COLO829 (cell line): ENCODE measurements around the gene ELOVL6.
"Not testable (repeated sequence)": the region's sequence is repeated elsewhere in the genome, so short reads cannot be mapped to it uniquely, and the experiment has no call there.

Experiments used
- DNase-seq: peaks from one replicate; pipeline ENCODE4 v3.0.0; 2012; ENCODE audit warnings: low spot score

Gene ELOVL6

GRCh38 chr4:110074570-110074969, 123.8 kb downstream of the ELOVL6 start:
- no peak for DNase-seq

DNA sequence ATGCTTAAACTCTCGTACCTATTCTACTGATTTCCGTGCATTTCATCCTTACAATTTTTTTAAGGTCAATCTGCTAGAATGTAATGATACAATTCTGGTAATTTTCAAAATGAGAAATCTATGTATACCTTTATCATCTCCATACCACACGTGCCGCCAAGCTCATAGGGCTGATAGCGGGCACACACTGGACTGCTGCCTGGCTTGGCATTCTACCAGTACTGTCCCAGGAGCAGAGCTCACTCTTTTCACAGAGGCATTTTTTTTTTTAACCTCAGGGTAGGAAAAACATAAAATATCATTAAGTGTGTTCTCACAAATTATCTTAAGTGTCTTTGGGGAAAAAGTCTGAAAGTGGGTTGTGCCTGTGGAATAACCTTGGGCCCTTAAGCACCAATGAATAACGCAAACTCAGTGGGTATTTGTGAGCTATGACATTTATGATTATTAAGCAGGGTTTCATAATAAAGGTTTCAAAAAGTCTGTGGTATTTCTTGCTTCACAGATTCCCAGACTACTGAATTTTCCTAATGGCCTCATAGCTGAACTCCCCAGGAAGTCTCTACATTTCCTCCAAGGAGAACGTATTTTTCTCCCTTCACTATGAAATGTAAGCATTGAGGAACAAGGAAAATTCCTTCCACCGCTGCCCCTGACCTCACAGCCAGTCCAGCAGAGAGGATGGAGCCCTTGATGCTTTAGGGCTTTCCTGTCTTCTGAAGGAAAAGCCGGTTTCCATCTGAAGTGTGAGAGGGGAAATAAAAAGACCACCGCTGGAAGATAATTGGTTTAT, 125.2 kb downstream of the ELOVL6 start:
- DNase-seq = no peak

DNA sequence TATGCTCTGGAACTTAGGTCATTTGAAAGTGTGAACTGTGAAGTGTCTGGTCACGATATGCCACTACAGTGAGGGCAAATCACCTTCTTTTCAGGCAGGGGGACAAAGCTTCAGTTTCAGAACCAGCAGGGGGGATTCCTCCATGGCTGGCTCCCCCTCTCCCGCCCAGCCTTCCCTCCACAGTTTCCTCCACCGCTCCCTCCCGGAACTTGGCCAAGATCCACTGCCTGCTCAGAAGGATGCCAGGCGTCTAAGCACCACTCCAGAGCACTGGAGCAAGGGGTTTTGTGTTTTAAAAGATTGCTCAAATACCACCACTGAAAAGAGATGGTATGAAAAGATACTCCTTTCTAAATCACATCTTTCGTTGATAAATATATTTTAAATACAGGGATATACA, 126.9 kb downstream of the ELOVL6 start:
- DNase-seq = no peak

GRCh38 chr4:110068248-110068647, 130.2 kb downstream of the ELOVL6 start:
- DNase-seq = no peak

- no peak for DNase-seq
These were observed 133.5 kb downstream of the ELOVL6 start for GRCh38 chr4:110064934-110065333.

GRCh38 chr4:110064295-110064694, 134.1 kb downstream of the ELOVL6 start:
- no peak for DNase-seq

GRCh38 chr4:110062166-110062565, 136.2 kb downstream of the ELOVL6 start:
- no peak for DNase-seq

DNA sequence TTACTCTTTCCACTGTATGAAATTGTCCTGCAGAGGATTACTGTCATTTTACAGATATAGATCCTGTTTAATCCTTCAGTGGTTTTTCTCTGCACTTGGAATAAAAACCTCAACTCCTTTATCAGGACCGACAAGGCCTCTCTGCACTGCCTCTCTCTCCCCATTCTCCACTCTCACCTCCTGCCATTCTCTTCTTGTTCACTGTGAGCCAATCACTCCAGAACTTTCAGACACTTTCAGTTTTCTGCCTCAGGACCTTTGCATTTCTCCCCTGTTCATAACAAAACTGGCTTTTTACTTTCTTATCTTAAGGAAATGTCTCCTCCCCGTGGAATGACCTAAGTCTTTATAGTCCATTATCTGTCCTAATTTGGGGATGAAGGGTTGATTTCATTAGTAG, 137.3 kb downstream of the ELOVL6 start:
- no peak for DNase-seq

DNA sequence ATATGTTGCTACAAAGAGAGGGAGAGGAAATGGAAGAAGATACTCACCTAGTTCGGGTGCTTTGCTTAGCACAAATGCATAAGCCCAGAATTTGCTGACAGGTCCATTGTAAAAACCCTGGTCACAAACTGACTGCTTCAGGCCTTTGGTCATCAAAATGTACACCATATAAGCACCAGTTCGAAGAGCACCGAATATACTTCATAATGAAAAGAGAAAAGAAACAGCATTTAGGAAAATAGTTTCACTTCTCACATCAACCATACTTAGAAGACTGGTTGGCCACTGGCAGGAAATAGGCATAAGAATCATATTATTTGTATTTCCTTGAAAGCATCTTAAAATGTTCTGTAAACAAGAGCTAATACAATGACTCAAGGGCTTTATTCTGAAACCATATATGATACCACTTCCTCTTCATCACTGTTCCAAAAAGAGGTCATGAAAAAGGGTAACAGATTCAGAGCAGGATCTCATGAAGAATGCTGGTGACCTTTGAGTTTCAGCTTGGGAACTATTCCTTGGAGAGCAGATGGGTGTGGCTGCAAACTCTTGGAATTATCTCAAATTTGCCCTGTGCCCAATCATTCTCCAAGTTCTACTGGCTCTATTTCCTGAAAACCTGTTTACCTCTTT, 138.7 kb downstream of the ELOVL6 start:
- DNase-seq = no peak

- no peak for DNase-seq
These were observed 139.7 kb downstream of the ELOVL6 start for GRCh38 chr4:110058677-110059076.

- DNase-seq = no peak
These were observed 143.2 kb downstream of the ELOVL6 start for GRCh38 chr4:110055158-110055768.

GRCh38 chr4:110049951-110050925, 148.2 kb downstream of the ELOVL6 start:
- peak; percentile 35 for DNase-seq

GRCh38 chr4:110046588-110047049, 151.8 kb downstream of the ELOVL6 start:
- no peak for DNase-seq

DNA sequence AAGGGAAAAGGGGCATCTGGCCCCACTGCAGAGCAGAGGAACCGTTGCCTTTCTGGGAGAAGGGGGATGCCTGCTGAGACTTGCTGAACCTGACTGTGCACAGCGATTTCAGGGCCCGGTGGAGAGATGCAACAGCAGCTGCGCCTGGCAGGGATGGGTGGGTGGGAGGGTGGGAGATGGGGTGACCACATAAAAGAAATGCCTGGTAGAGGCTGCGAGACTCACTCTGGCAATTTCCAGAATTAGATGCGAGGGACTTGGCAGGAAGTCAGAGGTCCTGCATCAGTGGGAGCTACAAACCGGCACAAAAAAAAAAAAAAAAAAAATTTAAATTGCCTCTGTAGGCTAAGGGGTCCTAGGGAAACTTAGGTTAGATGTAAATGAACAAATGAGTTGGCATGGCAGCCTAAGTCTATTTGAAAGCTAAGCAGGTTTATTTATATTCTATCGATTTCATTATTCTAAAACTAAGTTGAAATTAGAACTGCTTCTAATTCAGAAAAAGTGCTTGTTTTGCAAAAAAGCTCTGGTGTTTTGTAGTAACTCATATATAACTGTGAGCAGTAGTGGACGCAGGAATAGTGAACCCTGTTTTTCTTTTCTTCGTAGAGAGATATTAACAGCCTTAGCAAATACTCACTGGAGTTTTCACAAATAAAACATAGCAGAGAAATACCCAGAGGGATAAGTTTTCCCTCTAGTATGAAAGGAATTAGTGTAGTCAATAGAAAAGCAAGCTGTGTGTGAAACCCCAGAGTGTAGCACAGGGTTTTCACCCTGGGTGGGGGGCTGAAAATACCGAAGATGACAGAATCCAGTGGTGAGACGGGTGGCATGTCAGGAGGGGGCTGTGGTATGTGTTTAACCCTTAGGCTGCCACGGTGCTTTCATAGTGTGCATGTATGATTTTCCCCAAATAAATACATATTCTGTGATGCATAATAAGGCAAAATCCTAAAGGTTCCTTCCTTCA, 155.6 kb downstream of the ELOVL6 start:
- no peak for DNase-seq

GRCh38 chr4:110041735-110042134, 156.7 kb downstream of the ELOVL6 start:
- DNase-seq = no peak

DNA sequence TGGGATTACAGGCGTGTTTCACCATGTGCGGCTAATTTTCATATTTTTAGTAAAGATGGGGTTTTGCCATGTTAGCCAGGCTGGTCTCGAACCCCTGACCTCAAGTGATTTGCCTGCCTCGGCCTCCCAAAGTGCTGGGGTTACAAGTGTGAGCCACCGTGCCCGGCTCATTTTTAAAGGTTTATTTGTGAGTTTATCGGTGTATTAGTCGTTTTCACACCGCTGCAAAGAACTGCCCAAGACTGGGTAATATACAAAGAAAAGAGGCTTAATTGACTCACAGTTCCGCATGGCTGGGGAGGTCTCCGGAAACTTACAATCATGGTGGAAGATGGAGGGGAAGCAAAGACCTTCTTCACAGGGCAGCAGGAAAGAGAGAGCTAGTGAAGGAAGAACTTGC, 159.3 kb downstream of the ELOVL6 start:
- not testable (repeated sequence) for DNase-seq

GRCh38 chr4:110034026-110034393, 164.4 kb downstream of the ELOVL6 start:
- DNase-seq = no peak

DNA sequence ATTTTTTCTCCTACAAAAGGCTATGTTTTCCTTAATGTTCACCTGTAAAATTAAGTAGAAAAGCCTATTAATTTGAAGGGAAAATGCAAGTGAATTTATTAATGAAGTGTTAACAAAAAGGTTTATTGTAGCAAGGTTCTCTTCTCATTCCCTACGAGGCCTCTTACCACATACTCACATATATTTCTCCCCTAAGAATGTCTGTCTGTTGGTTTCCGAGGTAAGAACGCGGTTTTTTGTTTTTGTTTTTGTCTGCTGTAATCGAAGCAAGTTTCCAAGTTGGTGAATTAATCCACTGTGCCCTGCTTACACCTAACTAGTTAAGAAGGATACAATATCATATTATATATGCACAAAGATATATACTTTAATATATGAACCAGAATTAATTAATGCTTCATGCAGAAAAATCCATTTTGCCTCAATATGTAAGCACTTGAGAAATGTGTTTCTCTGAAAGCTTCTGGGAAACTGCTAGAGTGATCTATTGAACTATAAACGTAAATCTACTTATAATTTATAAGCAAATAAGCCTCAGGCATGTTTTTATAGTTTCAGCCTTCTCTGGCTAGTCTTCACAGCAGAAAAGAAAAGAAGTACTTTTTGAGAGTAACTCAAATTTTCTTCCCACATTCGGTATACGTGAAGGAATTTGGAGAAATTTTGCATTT, 164.9 kb downstream of the ELOVL6 start:
- no peak for DNase-seq

DNA sequence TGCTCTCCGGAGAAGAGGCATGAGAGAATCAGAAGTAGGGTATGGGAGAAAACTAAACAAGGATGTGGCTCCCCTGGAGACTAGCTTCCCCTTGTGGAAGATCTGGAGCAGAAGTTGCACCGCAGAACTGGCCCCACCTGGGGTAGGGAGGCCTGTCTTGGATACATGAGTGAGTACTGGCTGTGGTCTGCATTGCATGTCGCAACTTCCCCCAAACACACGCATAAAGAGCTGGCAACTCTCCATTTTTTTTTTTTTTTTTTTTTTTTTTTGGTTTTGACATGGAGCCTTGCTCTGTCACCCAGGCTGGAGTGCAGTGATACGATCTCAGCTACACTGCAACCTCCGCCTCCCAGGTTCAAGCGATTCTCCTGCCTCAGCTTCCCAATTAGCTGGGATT, 165.8 kb downstream of the ELOVL6 start:
- DNase-seq = no peak

- no peak for DNase-seq
These were observed 172.7 kb downstream of the ELOVL6 start for GRCh38 chr4:110025718-110026117.
